GM20000 (cell line): ENCODE data around the gene PAPPA.

Experiments
- DNase-seq: peaks from one replicate; pipeline ENCODE4 v3.0.0; 2012; ENCODE audit warnings: low spot score
- CTCF ChIP-seq: IDR thresholded peaks from 2 replicates; pipeline ENCODE4 v1.5.1; 2012; ENCODE audit warnings: mild to moderate bottlenecking, control low read depth; ENCODE audit errors: extremely low read depth, missing control alignments

PAPPA gene

GRCh38 chr9:116236979-116237378, 83.4 kb downstream of the PAPPA start:
- TF ChIP-seq CTCF, result no peak
- DNase-seq, result no peak

- no peak for DNase-seq
- no peak for TF ChIP-seq CTCF
Measured at GRCh38 chr9:116237456-116237855, 83.9 kb downstream of the PAPPA start.

GRCh38 chr9:116238225-116238624, 84.6 kb downstream of the PAPPA start:
- no peak for DNase-seq
- TF ChIP-seq CTCF, result no peak

GRCh38 chr9:116238776-116239340, 85.3 kb downstream of the PAPPA start:
- no peak for TF ChIP-seq CTCF
- DNase-seq, result no peak

GRCh38 chr9:116243708-116244107, 90.1 kb downstream of the PAPPA start:
- TF ChIP-seq CTCF, result no peak
- no peak for DNase-seq

- TF ChIP-seq CTCF, result no peak
- no peak for DNase-seq
Measured at GRCh38 chr9:116247284-116247683, 93.7 kb downstream of the PAPPA start.

- TF ChIP-seq CTCF, result no peak
- DNase-seq, result no peak
Measured at GRCh38 chr9:116247791-116248374, 94.3 kb downstream of the PAPPA start.
